Measurements from ENCODE around the gene SPATC1L. TPM values are rescaled to one million over a fixed set of nuclear protein-coding genes. Genes with fewer than 3 reads are reported as not detected.

SPATC1L gene
- total and polyA plus RNA-seq, 2 donors (not counting 3 experiments of a cell fraction or from before 2014, with no cell fraction given): 11.5 to 15.3 TPM

GRCh38 chr21:46136739-46137349 is 47.4 kb downstream of the SPATC1L start:
- no peak for TF ChIP-seq GATA2 (IDR thresholded peaks at IDR 0.05; ENCODE audit: insufficient read depth, insufficient read length, low read depth, low read length)
- TF ChIP-seq POLR2AphosphoS5 (IDR thresholded peaks at IDR 0.05; ENCODE audit: insufficient read depth, low read depth, low read length): no peak
- TF ChIP-seq MYC (IDR thresholded peaks at IDR 0.05; ENCODE audit: low read depth, low read length): no peak
- TF ChIP-seq CTCF (IDR thresholded peaks at IDR 0.05; ENCODE audit: extremely low read depth in 1 of 2, insufficient read depth in 1 of 2, low read depth in 1 of 2, low read length in 2 of 2): no peak
- TF ChIP-seq MAX (IDR thresholded peaks at IDR 0.05; ENCODE audit: insufficient read depth, insufficient read length): no peak
- no peak for TF ChIP-seq EZH2 (IDR thresholded peaks at IDR 0.05; ENCODE audit: borderline replicate concordance, low read depth, low read length, severe bottlenecking)
- no peak for TF ChIP-seq POLR2A (IDR thresholded peaks at IDR 0.05; ENCODE audit: low read depth, low read length)
- no peak for TF ChIP-seq FOS (IDR thresholded peaks at IDR 0.05; ENCODE audit: borderline replicate concordance, insufficient read depth, low read length)
- dilution Hi-C loops (cut with MboI; ENCODE audit: extremely low pct_ligation_motif_present, low sequenced_read_pairs) (no loop called here), intact Hi-C loops (cut with micrococcal nuclease) (no loop called here)
- no TSS peak for BruUV-seq (replicated peaks)
- Histone ChIP-seq H4K20me1 (replicated peaks; ENCODE audit: control insufficient read depth, extremely low read depth, insufficient read depth, low read length) (no peaks in the 10 kb centered on the region), H2AFZ (ENCODE audit: low read depth, low read length) (no peak overlapping the region), H3K4me3 (replicated peaks in 1 of 3; ENCODE audit: insufficient read depth in 1 of 3, low read depth in 1 of 3, low read length in 3 of 3) (no peak overlapping the region), H3K27ac (ENCODE audit: insufficient read depth, low read depth, low read length) (no peak overlapping the region), H3K27me3 (ENCODE audit: control insufficient read depth in 2 of 2, insufficient read depth in 2 of 2, low read length in 2 of 2) (peaks cover 0 to 4% of the 10 kb centered on the region in 2 experiments), H3K4me1 (ENCODE audit: control insufficient read depth, extremely low read depth, insufficient read depth, low read length) (no peaks in the 10 kb centered on the region), H3K36me3 (ENCODE audit: control insufficient read depth in 2 of 2, extremely low read depth in 1 of 2, insufficient read depth in 2 of 2, low read length in 2 of 2) (no peaks in the 10 kb centered on the region), H3K9me1 (replicated peaks; ENCODE audit: control insufficient read depth, extremely low read depth, insufficient read depth, low read length) (no peaks in the 10 kb centered on the region), H3K9ac (replicated peaks; ENCODE audit: extremely low read depth, insufficient read depth, low read length) (no peak overlapping the region), H3K9me3 (replicated peaks; ENCODE audit: control insufficient read depth, insufficient read depth, low read length) (no peaks in the 10 kb centered on the region), H3K79me2 (ENCODE audit: control insufficient read depth, insufficient read depth, low read length) (no peaks in the 10 kb centered on the region), H3K4me2 (ENCODE audit: insufficient read depth, low read length) (no peak overlapping the region)
- ChIA-PET POLR2A (no interaction called here), CTCF (no interaction called here)
- FAIRE-seq (no peak), DNase-seq (ENCODE audit: low read depth, low spot score) (no peak)
